ENCODE results near the gene ZSCAN26. TPM values are rescaled to one million over a fixed set of nuclear protein-coding genes. Genes with fewer than 3 reads are reported as not detected.

ZSCAN26 gene
- polyA plus RNA-seq, 1 of the 3 experiments (the other 2 are of a cell fraction): 11.0 TPM

GRCh38 chr6:28295326-28295725 lies 28.4 kb downstream of the ZSCAN26 start:
- Histone ChIP-seq H3K4me1 (ENCODE audit: control insufficient read depth in 1 of 2, insufficient read depth in 2 of 2, low read depth in 1 of 2, low read length in 1 of 2) (no peaks in the 10 kb centered on the region), H3K27me3 (ENCODE audit: insufficient read depth) (no peaks in the 10 kb centered on the region), H3K79me2 (ENCODE audit: insufficient read depth) (no peaks in the 10 kb centered on the region), H3K36me3 (replicated peaks in 1 of 2; ENCODE audit: control insufficient read depth in 1 of 2, insufficient read depth in 2 of 2, low read length in 1 of 2) (peaks cover 11 to 28% of the 10 kb centered on the region in 2 experiments), H3K9ac (no peak overlapping the region), H4K20me1 (ENCODE audit: insufficient read depth) (no peaks in the 10 kb centered on the region), H3K9me2 (no peaks in the 10 kb centered on the region), H3F3A (replicated peaks; ENCODE audit: insufficient read depth) (no peaks in the 10 kb centered on the region), H3K4me3 (ENCODE audit: low read depth in 2 of 2, low read length in 1 of 2) (no peak overlapping the region), H3K27ac (ENCODE audit: low read depth in 2 of 2, low read length in 1 of 2) (no peak overlapping the region), H2AFZ (ENCODE audit: low read depth) (no peak overlapping the region), H3K9me3 (no peaks in the 10 kb centered on the region), H3K4me2 (no peak overlapping the region)
- POLR2A ChIA-PET: no interaction called here
- 96% methylated on average over 5 of the region's 5 CpGs for whole genome bisulfite sequencing (ENCODE audit: low lambda C conversion rate)
- DNase-seq: no peak
- CTCF ChIA-PET: interaction anchor here (1.7 kb wide), 1 partner anchor 10 kb away, joined by 4 read pairs; no protein-coding TSS in a partner anchor
- no peak for TF ChIP-seq EZH2phosphoT487 (IDR thresholded peaks at IDR 0.05; ENCODE audit: borderline replicate concordance, low read depth)
- TF ChIP-seq, protein P1, sequence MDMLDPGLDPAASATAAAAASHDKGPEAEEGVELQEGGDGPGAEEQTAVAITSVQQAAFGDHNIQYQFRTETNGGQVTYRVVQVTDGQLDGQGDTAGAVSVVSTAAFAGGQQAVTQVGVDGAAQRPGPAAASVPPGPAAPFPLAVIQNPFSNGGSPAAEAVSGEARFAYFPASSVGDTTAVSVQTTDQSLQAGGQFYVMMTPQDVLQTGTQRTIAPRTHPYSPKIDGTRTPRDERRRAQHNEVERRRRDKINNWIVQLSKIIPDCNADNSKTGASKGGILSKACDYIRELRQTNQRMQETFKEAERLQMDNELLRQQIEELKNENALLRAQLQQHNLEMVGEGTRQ (IDR thresholded peaks at IDR 0.05; ENCODE audit: borderline replicate concordance, low read depth, low read length): no peak
- no peak for TF ChIP-seq REST (IDR thresholded peaks at IDR 0.05; ENCODE audit: low read depth, low read length)
- TF ChIP-seq POLR2AphosphoS5 (IDR thresholded peaks at IDR 0.05; ENCODE audit: low read depth, low read length): no peak
- TF ChIP-seq TAF1 (IDR thresholded peaks at IDR 0.05; ENCODE audit: borderline replicate concordance, low read depth, low read length): no peak
- no peak for TF ChIP-seq RCOR1 (IDR thresholded peaks at IDR 0.05; ENCODE audit: low read length)
- TF ChIP-seq IRF3 (IDR thresholded peaks at IDR 0.05; ENCODE audit: low read depth, low read length): no peak
- no peak for TF ChIP-seq CTCF (IDR thresholded peaks at IDR 0.05)
- TF ChIP-seq SIN3A (IDR thresholded peaks at IDR 0.05; ENCODE audit: borderline replicate concordance, low read depth, low read length): no peak
- TF ChIP-seq ELF1 (IDR thresholded peaks at IDR 0.05): no peak
- TF ChIP-seq FOXM1 (IDR thresholded peaks at IDR 0.05; ENCODE audit: low read depth): no peak
- no peak for TF ChIP-seq CHD2 (IDR thresholded peaks at IDR 0.05; ENCODE audit: low read length, partially characterized antibody)
- no peak for TF ChIP-seq FOXJ3 (CRISPR knock-in tag; IDR thresholded peaks at IDR 0.05)
- TF ChIP-seq, protein P2, sequence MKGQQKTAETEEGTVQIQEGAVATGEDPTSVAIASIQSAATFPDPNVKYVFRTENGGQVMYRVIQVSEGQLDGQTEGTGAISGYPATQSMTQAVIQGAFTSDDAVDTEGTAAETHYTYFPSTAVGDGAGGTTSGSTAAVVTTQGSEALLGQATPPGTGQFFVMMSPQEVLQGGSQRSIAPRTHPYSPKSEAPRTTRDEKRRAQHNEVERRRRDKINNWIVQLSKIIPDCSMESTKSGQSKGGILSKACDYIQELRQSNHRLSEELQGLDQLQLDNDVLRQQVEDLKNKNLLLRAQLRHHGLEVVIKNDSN (IDR thresholded peaks at IDR 0.05; ENCODE audit: borderline replicate concordance, low read depth): no peak
- TF ChIP-seq MXI1 (IDR thresholded peaks at IDR 0.05; ENCODE audit: low read depth, low read length): no peak
- no peak for TF ChIP-seq YY1 (IDR thresholded peaks at IDR 0.05; ENCODE audit: low read depth)
- no peak for TF ChIP-seq RFX5 (IDR thresholded peaks at IDR 0.05; ENCODE audit: low read length)
- no peak for TF ChIP-seq RAD21 (IDR thresholded peaks at IDR 0.05; ENCODE audit: low read length)
- no peak for TF ChIP-seq GATA2 (CRISPR knock-in tag; IDR thresholded peaks at IDR 0.05)
